Measurements from ENCODE around the gene NQO2.

NQO2 gene, protein sequence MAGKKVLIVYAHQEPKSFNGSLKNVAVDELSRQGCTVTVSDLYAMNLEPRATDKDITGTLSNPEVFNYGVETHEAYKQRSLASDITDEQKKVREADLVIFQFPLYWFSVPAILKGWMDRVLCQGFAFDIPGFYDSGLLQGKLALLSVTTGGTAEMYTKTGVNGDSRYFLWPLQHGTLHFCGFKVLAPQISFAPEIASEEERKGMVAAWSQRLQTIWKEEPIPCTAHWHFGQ

GRCh38 chr6:2999618-3000557 lies at the start of gene NQO2:
Gene NQO2 (plus strand): TSS chr6:2999894. CDS start chr6:3006553, 6,659 bp downstream.
- DNase-seq = peak; percentile 83

- DNase-seq = no peak
These were observed 49.0 kb upstream of the NQO2 start for GRCh38 chr6:2950713-2951112.

- DNase-seq = no peak
These were observed 48.0 kb upstream of the NQO2 start for GRCh38 chr6:2951728-2952127.

GRCh38 chr6:2952557-2953095 lies 47.1 kb upstream of the NQO2 start:
- DNase-seq = no peak

DNA sequence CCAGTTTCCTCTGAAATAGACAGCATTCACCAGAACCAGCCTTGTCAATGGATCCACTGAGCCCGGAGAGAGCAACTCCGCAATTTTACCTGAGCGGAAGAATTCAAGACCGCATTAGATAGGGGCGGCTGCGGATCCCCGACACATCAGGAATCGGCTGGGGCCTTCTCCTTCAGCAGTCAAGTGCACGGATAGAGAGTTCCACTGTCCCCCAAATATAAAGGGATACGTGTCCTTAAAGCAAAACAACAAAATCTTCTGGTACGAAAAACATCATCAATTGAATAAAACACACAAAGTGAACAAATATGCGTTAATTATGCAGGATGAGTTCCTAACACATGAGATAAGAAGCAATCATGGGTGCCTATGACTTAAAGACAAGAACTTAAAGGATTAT lies 46.6 kb upstream of the NQO2 start:
- DNase-seq = no peak

DNA sequence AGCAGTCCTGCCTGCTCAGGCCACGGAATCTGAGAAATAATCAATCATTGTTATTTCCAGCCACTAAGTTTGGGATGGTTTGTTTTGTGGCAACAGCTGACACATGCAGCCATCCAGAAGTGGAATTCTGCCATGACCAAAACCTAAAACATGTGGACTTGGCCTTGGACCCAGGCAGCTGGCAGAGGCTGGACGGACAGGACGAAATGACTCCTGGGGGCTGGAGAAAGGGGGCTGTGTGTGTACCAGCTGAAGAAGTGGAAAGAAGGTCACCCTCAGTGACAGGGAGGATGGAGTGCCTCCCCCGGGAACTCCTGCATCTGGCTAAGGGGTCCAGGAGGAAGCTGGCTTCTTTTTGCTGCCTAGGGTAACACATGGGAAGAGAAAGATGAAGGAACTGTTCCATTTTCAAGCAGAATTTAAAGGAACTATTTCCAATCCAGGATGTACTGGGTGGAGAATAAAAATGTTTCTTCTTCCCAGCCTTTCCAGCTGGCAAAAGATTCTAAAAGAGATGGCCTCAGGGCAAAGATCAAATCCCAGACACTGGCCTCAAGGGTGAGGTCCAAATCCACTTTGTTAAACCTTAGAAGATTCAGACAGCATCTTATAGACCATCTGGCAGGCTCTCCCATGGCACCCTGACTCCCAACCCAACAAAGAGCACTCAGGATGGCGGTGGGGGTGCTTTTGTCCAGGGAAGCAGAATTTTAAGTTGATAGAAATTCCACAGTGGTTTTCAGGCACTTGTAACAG lies 42.6 kb upstream of the NQO2 start:
- no peak for DNase-seq

DNA sequence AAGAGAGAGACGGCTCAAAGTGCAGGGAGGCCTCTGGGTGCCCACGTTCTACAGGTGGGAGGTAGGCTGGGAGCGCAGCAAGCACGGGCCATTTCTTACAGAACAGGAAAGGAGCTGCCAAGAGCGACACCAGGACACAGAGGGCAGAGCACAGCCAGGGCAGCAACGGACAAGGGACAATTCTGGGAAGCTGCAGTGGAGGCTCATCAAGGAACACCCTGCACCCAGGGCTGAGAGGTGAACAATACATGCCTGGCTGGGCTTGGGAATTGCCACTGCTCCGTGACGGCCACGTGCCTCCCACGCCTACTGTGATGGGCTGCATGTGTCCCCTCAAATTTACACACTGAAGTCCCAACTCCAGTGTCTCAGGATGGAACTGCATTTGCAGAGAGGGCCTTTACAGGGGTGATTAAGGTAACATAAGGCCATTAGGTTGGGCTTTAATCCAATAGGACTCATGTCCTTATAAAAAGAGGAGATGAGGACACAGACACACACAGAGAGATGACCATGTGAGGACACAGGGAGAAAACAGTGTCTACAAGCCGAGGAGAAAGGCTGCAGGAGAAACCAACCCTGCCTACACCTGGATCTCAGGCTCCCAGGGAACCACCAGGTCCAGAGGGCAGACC lies 41.9 kb upstream of the NQO2 start:
- DNase-seq = no peak

DNA sequence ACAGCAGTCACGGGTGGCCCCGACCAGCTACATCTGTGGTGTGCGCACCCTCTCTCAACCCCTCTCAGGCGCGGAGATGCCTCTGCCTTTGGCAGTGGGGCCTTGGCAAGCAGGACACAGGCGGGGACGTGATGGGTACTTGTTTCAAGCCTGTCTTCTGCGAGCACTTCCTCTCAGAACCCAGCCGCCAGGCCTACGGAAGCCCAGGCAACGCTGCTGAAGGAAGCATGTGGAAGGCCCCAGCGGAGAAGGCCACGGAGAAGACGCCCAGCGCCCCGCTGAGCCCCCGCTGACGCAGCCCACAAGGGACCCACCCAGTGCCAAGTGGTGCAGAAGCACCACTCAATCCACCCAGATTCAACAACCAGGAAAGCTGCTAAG lies 41.4 kb upstream of the NQO2 start:
- DNase-seq = no peak

- no peak for DNase-seq
These were observed 40.9 kb upstream of the NQO2 start for GRCh38 chr6:2958776-2959175.

- no peak for DNase-seq
These were observed 39.6 kb upstream of the NQO2 start for GRCh38 chr6:2959909-2960719.

DNA sequence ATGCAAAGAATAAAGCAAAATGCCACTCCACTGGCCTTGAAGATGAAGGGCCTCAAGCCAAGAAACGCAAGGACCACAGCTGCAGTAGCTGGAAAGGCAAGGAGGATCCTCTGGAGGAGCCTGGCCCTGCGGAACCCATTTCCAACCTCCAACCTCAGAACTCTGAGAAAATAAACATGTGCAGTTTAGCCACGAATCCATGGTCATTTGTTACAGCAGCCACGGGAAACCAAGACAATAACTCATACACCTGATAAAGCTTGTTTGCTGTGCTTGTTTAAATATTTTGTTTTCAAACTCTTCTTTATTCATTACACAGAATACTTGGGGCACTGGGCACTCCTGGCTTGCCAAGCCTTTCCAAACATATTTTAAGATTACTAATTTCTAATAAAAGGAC lies 38.8 kb upstream of the NQO2 start:
- DNase-seq = no peak

DNA sequence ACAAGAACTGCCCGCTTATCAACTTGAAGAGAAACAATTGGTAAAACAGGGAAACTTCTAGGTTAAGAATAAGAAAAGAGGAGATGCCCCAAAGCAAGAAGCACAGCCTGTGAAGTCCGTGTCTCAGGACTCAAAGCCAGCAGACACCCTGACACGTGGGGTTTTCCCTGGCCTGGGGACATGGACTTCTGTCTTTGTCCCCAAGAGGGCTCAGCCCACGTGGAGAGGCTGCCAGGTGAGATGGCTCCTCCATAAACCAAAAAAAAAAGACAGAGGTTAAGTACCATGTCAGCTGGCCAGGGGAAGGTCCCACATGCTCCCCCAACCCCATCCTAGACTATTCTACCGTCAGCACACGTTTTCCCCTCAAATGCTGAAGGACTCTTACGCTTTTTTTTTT lies 38.2 kb upstream of the NQO2 start:
- DNase-seq = no peak

DNA sequence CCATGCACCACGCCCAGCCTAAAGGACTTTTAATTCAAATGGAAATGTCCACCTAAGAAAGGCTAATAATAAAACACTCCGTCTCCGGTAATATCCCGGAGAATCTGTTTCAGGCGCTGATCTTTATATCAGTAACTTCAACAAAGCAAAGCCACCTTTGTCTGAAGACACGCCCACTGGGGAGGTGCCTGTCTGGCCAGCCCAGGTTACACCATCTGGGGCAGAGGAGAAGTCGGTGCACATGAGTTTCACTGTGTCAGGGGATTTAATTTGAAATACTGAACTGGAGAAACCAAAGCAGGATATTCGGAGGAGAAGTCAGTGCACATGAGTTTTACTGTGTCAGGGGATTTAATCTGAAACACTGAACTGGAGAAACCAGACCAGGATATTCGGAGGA lies 37.7 kb upstream of the NQO2 start:
- no peak for DNase-seq

GRCh38 chr6:2962636-2963035 lies 37.1 kb upstream of the NQO2 start:
- DNase-seq = no peak

DNA sequence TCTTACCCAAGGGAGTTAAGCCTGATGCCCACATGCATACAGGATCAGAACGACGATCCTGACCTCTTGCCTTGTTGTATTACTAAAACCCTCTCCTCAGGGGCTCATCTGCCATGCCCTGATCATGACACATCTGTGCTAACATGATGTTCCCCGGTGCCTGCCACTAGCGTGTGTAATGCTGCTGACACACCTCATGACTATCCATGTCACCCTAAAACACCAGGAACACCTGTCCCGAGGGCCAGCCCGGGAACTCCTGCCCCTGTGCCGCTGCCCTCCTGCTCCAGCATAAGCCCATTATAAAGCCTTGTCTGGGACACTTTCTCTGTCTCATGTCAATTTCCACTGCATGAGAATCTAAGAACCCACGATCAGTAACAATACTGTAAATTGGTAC lies 35.9 kb upstream of the NQO2 start:
- no peak for DNase-seq

- DNase-seq = no peak
These were observed 34.7 kb upstream of the NQO2 start for GRCh38 chr6:2964793-2965505.

DNA sequence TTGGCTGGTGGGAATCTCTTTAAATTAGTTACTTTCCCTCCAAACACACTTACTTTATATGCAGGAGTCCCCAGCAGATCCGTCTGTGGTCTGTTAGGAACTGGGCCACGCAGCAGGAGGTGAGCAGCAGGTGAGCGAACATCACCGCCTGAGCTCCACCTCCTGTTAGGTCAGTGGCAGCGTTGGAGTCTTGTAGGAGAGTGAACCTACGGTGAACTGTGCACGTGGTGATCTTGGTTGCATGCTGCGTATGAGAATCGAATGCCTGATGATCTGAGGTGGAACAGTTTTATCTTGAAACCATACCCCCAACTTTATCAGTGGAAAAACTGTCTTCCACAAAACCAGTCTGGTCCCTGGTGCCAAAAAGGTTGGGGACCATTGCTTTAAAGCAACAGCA lies 33.3 kb upstream of the NQO2 start:
- DNase-seq = no peak

DNA sequence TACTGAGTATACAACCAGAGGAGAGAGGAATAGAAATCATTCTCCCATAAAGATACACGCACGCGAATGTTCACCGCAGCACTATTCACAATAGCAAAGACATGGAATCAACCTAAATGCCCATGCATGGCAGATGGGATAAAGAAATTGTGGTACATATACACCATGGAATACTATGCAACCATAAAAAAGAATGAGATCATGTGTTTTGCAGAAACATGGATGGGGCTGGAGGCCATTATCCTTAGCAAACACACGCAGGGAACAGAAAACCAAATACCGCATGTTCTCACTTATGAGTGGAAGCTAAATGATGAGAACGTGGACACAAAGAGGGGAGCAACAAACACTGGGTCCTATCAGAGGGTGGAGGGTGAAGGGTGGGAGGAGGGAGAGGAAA lies 31.8 kb upstream of the NQO2 start:
- no peak for DNase-seq

- DNase-seq = no peak
These were observed 31.0 kb upstream of the NQO2 start for GRCh38 chr6:2968600-2969135.

DNA sequence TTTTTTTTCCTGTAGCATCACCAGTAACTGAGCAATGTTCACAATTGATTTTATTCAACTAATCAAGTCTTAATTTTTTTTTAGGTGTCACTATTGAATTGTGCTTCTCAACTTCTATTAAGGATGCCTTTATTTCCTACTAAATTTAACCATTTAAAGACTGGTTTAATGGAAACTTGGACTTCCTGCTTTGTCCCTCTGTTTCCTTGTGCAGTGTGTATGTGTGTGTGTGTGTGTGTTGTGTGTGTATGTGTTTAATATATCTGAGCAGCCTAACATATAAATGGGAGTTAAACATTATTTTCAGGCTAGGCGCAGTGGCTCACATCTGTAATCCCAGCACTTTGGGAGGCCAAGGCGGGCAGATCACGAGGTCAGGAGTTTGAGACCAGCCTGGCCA lies 30.1 kb upstream of the NQO2 start:
- no peak for DNase-seq

GRCh38 chr6:2970034-2970685 lies 29.5 kb upstream of the NQO2 start:
- DNase-seq = no peak

Data from NCI-H774 (cell line).